HG03565 (cell line): Measurements from ENCODE around the gene HES1.
A peak's percentile ranks its signal among the peaks of the same experiment; 100 is the strongest.
"Not testable (repeated sequence)": the region's sequence is repeated elsewhere in the genome, so short reads cannot be mapped to it uniquely, and the experiment has no call there.

Experiments used
- ATAC-seq: cut with Tn5 transposase; IDR thresholded peaks from one replicate; pipeline ENCODE4 v1.9.1; 2021; ENCODE audit warnings: mild to moderate bottlenecking, moderate library complexity; ENCODE audit not compliant: unreplicated experiment

The HES1 gene

GRCh38 chr3:194124193-194124592 is 11.8 kb upstream of the HES1 start:
- no peak for ATAC-seq

GRCh38 chr3:194125442-194125841 is 10.5 kb upstream of the HES1 start:
- ATAC-seq: no peak

GRCh38 chr3:194126790-194127189 is 9.2 kb upstream of the HES1 start:
- no peak for ATAC-seq

GRCh38 chr3:194128202-194128918 is 7.6 kb upstream of the HES1 start:
- ATAC-seq: no peak

GRCh38 chr3:194128919-194129295 is 7.0 kb upstream of the HES1 start:
- ATAC-seq: not testable (repeated sequence)

GRCh38 chr3:194129581-194130133 is 6.3 kb upstream of the HES1 start:
- ATAC-seq: no peak

- no peak for ATAC-seq
Measured at GRCh38 chr3:194130188-194130587, 5.8 kb upstream of the HES1 start.

GRCh38 chr3:194130807-194131589 is 5.0 kb upstream of the HES1 start:
- ATAC-seq: peak; percentile 39

GRCh38 chr3:194132465-194133286 is 3.3 kb upstream of the HES1 start:
- no peak for ATAC-seq

- ATAC-seq: no peak
Measured at GRCh38 chr3:194133661-194134230, 2.2 kb upstream of the HES1 start.

- ATAC-seq: peak; percentile 6
Measured at GRCh38 chr3:194134231-194134756, 1.7 kb upstream of the HES1 start.

GRCh38 chr3:194134757-194135515 is 1.0 kb upstream of the HES1 start:
- peak; percentile 28 for ATAC-seq

- no peak for ATAC-seq
Measured at GRCh38 chr3:194135516-194135805, 487 bp upstream of the HES1 start.

- no peak for ATAC-seq
Measured at GRCh38 chr3:194136519-194137007, 615 bp downstream of the HES1 start.

- ATAC-seq: no peak
Measured at GRCh38 chr3:194137008-194137505, 1.1 kb downstream of the HES1 start.

GRCh38 chr3:194137506-194138474 is 1.8 kb downstream of the HES1 start:
- peak; percentile 31 for ATAC-seq

GRCh38 chr3:194138732-194139070 is 2.8 kb downstream of the HES1 start:
- ATAC-seq: no peak

- no peak for ATAC-seq
Measured at GRCh38 chr3:194139071-194139813, 3.3 kb downstream of the HES1 start.
